DMS114 treated with DMSO at 0.1 percent for 48 hours (cell line): Measurements from ENCODE around the gene HOXA5.

ENCODE experiments used
- DNase-seq: peaks from one replicate; lab custom pipeline; 2025; ENCODE audit not compliant: unreplicated experiment; lab: John Stamatoyannopoulos, UW

The HOXA5 gene

GRCh38 chr7:27137640-27138315 lies 5.7 kb downstream of the HOXA5 start:
- DNase-seq: no peak

GRCh38 chr7:27134392-27134791 lies 9.1 kb downstream of the HOXA5 start:
- DNase-seq: no peak

GRCh38 chr7:27133409-27134231 lies 9.9 kb downstream of the HOXA5 start:
- DNase-seq: peak; percentile 74

- no peak for DNase-seq
These were observed 10.5 kb downstream of the HOXA5 start for GRCh38 chr7:27132978-27133377.

DNA sequence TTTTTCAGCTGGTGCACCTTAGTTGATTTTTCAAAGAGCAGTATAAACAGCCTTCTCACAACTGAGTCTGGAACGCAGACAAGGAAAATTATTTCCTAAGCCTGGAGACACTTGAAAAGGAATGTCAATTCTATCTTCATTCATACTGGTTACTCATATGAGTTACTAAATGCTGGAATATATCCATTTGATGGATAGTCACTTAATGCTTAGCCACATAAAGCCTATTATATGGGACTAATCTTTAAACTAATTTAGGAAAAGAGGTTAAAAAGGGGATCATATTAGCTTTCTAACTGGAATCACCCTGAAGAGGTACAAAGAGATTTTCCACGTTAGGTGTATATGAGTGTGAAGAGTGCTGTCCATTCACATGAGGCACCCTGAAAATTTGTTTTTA lies 11.3 kb downstream of the HOXA5 start:
- DNase-seq: no peak

GRCh38 chr7:27131390-27131819 lies 12.1 kb downstream of the HOXA5 start:
- no peak for DNase-seq

DNA sequence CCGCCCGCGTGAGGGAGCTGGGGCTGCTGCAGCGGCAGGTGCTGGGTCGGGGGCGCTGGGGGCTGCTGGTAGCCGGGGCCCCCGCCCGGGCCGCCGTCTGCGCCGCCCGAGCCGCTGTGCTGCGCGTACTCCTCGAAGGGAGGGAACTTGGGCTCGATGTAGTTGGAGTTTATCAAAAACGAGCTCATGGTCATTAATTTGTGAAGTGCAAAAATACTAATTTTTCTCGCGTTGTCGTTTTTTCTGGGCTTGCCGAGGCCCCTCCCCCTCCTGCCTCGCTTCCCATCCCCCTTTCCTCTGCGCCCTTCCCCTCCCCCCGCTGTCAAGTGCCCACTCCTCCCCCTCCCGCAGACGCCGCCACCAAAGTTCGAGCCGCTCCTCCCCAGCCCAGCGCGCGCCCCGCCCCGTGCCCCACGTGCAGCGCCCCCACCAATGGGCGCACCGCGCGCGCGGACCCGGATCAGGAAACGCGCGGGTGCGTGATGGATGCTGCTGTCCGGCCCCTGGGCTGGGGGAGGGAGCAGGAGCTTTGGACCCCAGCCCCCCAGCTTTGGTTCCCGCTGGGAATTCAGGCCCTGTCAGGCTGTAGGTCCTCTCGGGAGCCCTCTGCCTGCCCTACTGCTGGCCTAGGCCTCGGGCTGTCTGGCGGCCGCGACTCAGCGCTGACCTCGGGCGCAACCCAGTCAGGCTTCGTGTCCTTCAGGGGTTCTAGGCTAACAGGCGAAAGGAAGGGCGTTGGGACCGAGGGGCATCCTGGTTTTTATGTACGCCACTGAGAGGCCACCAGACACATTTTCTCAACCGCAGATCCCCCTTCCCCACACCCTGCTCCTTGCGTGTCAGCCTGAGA lies 12.7 kb downstream of the HOXA5 start, which contains the start of gene HOXA4:
Gene HOXA4 (minus strand): TSS at position 218 of the 850 bp plus-strand sequence. CDS start 24 bp downstream, at position 194.
- peak; percentile 85 for DNase-seq

GRCh38 chr7:27129729-27130539 lies 13.5 kb downstream of the HOXA5 start:
- DNase-seq: no peak

DNA sequence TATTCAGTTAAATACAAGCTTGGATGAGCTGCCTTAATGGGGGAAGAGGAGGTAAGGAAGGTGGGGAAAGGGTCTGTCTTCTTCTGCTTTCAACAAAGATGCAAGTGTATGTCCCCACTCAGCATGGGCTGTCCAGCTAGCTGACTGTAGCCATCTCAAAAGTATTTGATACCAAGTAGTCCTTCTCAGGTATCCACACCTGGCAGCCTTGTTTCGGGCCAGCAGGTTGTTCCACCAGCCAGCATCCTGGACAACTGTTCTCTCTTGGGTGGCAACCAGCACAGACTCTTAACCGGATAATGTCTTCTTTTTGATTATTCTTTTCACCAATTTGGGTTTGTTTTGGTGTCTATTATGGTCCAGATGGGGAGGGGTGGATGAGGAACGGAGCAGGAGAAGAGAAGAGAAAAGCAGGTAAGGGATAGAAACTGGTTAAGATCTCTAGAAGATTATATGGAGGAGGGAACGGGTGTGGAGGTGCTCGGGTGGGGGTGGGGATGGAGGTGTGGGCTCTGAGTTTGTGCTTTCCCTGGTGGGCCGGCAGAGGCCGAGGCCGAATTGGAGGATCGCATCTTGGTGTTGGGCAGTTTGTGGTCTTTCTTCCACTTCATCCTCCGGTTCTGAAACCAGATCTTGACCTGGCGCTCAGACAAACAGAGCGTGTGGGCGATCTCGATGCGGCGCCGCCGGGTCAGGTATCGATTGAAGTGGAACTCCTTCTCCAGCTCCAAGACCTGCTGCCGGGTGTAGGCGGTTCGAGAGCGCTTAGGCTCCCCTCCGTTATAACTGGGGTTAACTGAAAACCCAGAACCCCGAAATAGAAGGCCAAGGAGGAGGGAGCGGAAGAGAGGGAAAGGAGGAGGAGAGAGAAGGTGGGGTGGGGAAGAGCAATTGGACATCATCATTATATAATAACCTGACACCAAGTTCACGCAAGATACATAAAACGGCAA lies 14.4 kb downstream of the HOXA5 start:
- DNase-seq: no peak

GRCh38 chr7:27128034-27128433 lies 15.4 kb downstream of the HOXA5 start:
- no peak for DNase-seq

DNA sequence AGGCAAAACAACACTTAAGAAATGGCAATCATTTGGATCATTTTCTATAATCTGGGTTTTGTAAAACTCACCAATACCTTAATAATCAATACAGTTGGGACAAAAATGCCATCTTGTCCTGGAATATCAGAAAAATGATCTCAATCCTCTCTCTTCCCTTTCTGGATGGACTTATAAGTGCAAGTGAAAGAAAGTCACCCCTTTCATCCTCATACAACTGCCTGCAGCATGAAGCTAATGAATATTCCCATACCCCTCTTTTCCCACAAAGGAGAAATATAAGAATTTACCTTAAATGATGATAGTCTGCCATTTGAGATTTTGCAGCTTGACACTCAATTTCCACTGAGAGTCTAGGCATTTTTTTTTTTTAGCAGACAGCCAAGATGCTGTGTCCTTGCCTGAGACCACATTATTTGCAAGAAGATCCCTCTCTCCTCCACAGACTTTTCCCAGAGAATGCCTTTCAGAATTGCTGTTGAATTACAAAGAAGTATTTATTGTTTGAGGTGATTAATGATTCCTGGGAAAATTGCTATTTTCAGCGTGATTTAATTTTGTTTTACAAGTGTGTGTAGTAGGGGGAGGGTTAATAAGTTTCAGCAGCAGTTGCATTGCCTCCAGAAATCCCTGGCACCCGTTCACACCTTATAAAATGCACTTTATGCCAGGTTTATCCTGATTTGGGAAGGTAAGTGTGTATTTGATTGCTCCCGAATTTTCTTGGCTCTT lies 16.7 kb downstream of the HOXA5 start:
- no peak for DNase-seq

DNA sequence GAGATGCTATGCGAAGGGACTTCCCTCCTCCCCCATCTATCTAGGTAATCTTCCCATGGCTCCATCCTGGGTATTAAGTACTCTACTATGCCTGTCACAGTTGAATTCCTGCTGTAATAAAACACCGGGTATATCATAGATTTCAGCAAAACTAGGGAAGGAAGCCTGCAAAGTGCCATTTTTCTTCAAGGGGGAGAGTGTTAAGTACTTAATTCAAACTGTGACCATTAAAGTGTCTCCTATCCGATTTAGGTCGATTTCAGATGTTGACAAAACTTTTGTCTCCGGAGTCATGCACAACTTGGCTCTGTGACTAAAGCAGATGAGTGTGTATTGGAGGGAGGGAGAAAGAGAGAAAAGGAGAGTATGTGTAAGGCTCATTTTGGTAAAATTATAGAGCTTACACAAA lies 17.5 kb downstream of the HOXA5 start:
- DNase-seq: no peak

DNA sequence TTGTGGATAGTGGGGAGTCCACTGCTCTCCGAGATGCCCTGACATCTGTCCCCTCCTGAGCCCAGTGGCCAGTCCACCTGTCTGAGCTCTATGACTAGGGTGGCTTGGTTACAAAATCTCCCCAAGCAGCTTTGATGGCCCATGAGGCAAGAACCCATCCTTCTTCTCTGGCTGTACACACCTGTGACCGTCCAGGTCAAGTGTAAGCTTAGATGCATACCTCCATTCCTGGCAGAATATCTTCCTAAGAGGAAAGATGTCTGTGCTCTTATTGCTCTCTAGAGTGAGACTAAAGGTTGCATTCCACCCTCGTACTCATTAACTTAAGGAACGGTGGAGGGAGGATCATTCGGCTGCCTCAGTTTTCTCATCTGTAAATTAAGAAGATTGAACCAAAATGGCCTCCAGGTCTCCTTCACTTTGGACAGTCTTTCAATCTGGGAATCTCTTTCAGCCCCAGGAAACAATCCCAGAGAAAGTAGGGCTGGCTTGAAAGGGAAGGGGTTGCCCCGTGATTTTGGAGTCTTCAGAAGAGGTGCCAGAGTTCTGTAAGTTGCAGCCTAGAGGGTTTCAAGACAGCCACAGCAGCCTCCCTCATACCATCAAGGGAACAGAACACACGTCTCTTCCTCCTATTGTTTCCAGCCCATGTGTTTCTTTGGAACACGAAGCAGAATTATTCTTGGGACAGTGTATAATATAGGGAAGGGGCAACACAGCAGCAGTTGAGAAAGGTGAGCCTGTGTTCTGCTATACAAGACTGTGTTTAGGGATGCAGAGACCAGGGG lies 18.4 kb downstream of the HOXA5 start:
- DNase-seq: no peak

DNA sequence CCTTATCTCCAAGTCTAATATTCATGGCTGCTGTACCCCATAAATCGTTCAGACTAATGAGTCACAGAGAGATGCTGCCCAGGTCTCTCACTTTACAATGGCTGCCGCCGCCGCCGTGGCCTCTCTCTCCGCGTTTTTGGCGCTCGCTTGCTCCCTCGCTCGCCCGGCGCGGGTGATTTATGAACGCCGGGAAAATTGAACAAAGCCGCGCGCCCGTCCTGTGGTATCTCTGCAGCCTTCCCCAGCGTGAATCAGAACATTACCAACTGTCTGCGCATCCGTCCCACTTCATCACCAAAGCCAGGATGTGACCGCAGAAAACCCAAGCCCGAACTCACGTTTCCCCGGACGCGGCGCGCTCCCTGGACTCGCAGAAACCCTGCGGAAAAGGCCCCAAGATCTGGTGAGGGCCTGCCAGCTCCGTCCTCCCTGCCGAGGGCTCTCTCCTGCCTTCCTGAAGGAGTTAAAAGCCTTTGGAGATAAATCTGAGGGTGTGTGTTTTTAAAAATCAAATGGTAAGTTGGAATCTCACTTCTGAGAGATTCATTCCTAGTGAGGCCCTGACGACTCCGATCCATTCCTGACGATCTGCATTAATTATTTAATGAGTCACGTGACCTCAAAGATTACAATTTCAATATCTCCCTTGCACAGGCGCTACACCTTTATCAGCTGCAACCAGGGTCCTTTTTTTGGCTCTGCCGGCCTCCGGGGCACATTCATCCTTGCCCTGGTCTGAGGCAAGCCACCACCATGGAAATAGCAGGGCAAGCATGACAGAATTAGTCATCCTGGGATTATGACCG lies 19.2 kb downstream of the HOXA5 start:
- no peak for DNase-seq

- DNase-seq: no peak
These were observed 19.9 kb downstream of the HOXA5 start for GRCh38 chr7:27123477-27124053.

DNA sequence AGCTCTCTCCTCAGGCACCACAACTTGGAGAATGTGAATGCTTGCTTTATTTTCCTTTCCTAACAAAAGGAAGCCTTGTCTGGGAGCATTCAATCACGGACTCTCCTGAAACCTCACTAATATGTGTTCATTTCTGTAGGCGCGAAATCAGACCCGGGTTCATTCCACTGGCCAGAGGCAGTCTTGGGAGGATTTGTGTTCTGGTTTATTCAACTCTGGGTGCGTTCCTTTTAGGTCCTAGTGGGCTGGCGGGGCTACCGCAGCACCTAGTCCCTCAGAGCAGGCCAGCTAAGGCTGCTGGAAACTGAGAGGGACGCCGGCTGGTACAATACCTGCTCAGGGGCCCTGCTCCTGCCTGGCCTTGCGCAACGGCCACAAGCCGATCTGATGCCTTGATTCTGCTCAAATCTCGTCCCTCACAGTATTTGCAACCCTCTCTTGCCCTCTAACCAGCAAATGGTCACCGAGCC lies 20.4 kb downstream of the HOXA5 start:
- no peak for DNase-seq
